HUES64 (cell line): ENCODE results near the gene FAM216B.
"Not testable (repeated sequence)": the region's sequence is repeated elsewhere in the genome, so short reads cannot be mapped to it uniquely, and the experiment has no call there.

Experiments used
- H3K27ac ChIP-seq: 2 replicates; pipeline ENCODE4 v1.7.0; 2013; ENCODE audit warnings: low read depth, low read length, inconsistent platforms
- H3K27me3 ChIP-seq: 2 replicates; pipeline ENCODE4 v1.6.1; 2013; ENCODE audit warnings: mild to moderate bottlenecking, low read length; ENCODE audit not compliant: insufficient read depth
- H3K36me3 ChIP-seq: 2 replicates; pipeline ENCODE4 v1.6.1; 2013; ENCODE audit warnings: mild to moderate bottlenecking, low read length; ENCODE audit not compliant: insufficient read depth
- H3K4me1 ChIP-seq: 2 replicates; pipeline ENCODE4 v1.6.1; 2013; ENCODE audit warnings: mild to moderate bottlenecking, low read length, moderate library complexity; ENCODE audit not compliant: insufficient read depth
- H3K4me3 ChIP-seq: 2 replicates; pipeline ENCODE4 v1.5.1; 2013; ENCODE audit warnings: mild to moderate bottlenecking, low read length, moderate library complexity
- H3K9ac ChIP-seq: 2 replicates; pipeline ENCODE4 v1.6.1; 2013; ENCODE audit warnings: mild to moderate bottlenecking, low read depth, low read length
- H3K9me3 ChIP-seq: 2 replicates; pipeline ENCODE4 v1.6.1; 2013; ENCODE audit warnings: low read depth, low read length; ENCODE audit not compliant: insufficient read depth
- WGBS: fragments of 150-250, 120-280 bp; methylation state at CpG from one replicate; pipeline ENCODE4 v1.1.7; 2013; ENCODE audit warnings: missing lambda C conversion rate; 5-methylcytosine and 5-hydroxymethylcytosine counted together

The FAM216B gene

DNA sequence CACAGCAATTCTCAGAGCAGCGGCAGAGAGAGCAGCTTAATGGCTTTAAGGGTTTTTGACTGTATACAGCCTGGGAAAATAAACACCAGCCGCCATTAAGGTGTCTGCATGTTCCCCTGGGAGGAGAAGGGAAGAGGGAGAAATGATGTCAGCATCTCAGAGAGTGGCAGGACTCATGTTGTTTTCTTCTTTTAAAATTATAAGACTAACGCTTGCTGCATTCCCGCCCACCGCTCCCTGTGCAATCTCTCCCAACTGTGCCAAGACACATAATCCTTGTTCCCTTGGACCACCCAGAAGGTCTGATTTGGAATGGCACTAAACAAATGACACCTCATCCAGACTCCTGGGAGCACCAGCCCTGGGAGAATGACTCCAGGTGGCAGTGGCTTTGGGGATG lies 27.7 kb upstream of the FAM216B start:
- H3K36me3 ChIP-seq: no peaks in the 10 kb centered on the region
- no peak overlapping the region for H3K9ac ChIP-seq
- no peak overlapping the region for H3K4me3 ChIP-seq
- H3K27ac ChIP-seq: no peak overlapping the region
- H3K27me3 ChIP-seq: no peaks in the 10 kb centered on the region
- H3K9me3 ChIP-seq: no peaks in the 10 kb centered on the region
- 84% methylated on average over 5 of the region's 5 CpGs for WGBS
- no peaks in the 10 kb centered on the region for H3K4me1 ChIP-seq

DNA sequence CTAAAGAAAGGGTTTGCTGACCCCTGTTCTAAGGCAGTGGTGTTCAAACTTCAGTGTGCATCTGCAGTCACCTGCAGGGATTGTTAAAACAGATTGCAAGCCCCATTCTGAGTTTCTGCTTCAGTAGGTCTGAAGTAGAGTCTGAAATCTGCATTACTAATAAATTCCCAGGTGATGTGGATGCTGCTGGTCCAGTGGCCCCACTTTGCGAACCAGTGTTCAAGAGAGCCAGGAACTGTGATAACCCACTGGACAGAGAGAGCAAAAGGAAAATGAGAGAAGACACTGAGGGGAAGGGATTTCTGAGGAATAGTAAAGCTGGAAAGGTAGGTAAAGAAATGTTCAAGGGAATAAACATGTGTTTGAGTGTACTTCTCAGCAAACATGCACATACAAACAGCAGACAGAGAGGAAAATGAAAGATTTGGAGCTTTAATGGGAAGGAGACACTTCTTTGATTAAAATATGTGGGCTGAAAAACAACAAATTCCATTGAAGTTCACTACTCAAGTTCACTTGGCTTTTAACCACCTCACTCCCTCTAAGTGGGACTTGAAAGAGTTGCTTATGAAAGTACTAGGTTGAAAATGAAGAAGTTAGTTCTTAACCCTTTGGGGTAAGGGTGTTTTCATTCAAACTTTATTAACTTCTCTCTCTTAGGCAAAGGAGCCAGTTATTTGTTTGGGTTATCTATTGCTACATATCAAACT lies 26.4 kb upstream of the FAM216B start:
- Histone ChIP-seq H3K9me3 (no peaks in the 10 kb centered on the region), H3K36me3 (no peaks in the 10 kb centered on the region), H3K4me3 (no peak overlapping the region), H3K9ac (no peak overlapping the region), H3K4me1 (no peaks in the 10 kb centered on the region), H3K27me3 (no peaks in the 10 kb centered on the region), H3K27ac (no peak overlapping the region)
- 98% methylated on average over 1 of the region's 1 CpG for WGBS

DNA sequence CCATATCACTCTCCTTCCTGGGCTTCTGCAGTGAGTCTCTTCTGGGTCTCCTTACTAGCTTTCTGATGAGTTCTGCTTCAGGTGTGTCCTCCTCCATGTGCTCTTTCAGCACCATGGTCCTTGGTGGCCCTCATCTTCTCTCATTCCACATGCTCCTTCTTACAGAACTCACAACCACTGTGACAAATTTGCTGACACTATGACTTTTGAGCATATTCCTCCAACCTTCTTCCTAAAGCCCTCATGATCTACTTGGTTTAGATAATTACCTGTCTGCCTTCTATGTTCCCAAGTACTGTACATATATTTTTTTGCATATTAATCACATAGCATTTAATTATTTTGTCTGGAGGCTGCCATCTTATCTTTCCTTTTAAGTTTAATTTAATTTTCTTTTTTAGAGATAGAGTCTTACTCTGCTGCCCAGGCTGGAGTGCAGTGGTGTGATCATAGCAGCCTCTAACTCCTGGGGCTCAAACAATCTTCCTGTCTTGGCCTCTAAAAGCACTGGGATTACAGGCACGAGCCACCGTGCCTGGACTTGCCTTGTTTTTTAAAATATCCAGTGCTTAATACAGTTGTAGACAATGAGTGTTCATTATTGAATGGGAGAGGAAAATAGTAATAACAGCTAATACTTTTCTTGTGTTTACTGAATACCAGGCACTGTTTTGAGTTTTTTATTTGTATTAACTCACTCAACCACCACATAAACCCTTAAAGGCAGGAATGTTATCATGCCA lies 23.5 kb upstream of the FAM216B start:
- no peaks in the 10 kb centered on the region for H3K4me1 ChIP-seq
- no peak overlapping the region for H3K4me3 ChIP-seq
- no peak overlapping the region for H3K27ac ChIP-seq
- no peaks in the 10 kb centered on the region for H3K36me3 ChIP-seq
- no peaks in the 10 kb centered on the region for H3K9me3 ChIP-seq
- 100% methylated on average over 2 of the region's 2 CpGs for WGBS
- no peak overlapping the region for H3K9ac ChIP-seq
- no peaks in the 10 kb centered on the region for H3K27me3 ChIP-seq

DNA sequence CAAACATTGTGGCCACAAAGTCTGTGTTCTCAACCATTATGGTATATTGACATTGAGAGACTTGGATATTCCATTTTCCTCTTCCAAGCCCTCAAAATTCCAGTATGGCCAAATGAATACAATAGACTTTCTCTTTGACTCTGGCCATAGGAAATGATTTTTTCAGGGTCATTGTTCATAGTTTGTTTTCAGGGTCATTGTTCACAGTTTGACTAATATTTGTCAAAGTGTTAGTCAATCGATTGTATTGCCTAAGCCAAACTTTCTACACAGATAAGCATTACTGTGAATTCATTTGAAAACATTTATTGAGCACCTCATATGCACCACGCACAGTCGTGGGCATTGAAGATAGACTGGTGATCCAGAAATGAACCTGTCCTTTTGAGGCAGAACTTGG lies 22.9 kb upstream of the FAM216B start:
- Histone ChIP-seq H3K27me3 (no peaks in the 10 kb centered on the region), H3K9ac (no peak overlapping the region), H3K4me3 (no peak overlapping the region), H3K4me1 (no peaks in the 10 kb centered on the region), H3K27ac (no peak overlapping the region), H3K9me3 (no peaks in the 10 kb centered on the region), H3K36me3 (no peaks in the 10 kb centered on the region)
- WGBS: 95% methylated on average over 3 of the region's 3 CpGs

DNA sequence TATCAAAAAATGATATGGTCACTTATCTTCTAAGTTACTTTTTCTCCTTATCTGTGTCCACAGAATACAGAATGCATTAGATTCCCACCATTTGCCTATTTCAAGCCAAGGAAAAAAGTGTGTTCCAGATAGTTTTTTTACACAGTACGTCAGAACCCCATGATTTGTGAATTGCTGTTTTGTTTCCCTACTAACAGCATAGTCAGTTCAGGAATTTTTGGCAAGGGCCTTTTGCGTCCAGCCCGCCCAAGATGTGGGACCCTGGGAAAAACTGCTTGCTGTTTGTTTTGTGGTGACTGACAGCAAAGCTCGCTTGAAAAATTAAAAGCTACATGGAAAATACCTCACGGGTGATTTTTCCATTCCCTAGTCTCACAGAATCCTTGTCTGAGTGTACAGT lies 20.4 kb upstream of the FAM216B start:
- WGBS: 98% methylated on average over 5 of the region's 5 CpGs
- H3K27ac ChIP-seq: no peak overlapping the region

DNA sequence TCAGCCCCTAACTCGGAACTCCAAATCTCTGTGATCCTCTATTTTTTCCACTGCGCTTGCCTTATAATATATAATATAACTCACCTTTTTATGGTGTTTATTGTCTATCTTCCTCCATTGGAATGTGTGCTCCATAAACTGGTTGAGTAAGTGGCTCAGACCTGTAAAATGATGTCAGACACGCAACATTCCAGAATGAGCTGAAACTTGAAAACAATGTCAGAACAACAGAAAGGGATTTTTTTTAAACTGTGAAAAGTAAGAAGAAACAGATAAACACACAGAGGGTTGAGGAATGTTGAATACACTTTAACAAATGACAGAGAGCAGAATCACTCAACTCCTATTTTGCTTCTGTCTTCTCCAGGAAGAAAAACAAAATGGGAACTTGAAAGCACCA lies 19.1 kb upstream of the FAM216B start:
- Histone ChIP-seq H3K4me3 (no peak overlapping the region), H3K9me3 (no peaks in the 10 kb centered on the region), H3K4me1 (no peaks in the 10 kb centered on the region), H3K36me3 (no peaks in the 10 kb centered on the region), H3K27ac (no peak overlapping the region), H3K27me3 (no peaks in the 10 kb centered on the region), H3K9ac (no peak overlapping the region)
- WGBS: 97% methylated on average over 3 of the region's 3 CpGs

More for the DNA sequence above, 20.4 kb upstream of the FAM216B start:
- Histone ChIP-seq H3K4me1 (no peaks in the 10 kb centered on the region), H3K9ac (no peak overlapping the region), H3K27me3 (no peaks in the 10 kb centered on the region), H3K4me3 (no peak overlapping the region), H3K36me3 (no peaks in the 10 kb centered on the region), H3K9me3 (no peaks in the 10 kb centered on the region)

DNA sequence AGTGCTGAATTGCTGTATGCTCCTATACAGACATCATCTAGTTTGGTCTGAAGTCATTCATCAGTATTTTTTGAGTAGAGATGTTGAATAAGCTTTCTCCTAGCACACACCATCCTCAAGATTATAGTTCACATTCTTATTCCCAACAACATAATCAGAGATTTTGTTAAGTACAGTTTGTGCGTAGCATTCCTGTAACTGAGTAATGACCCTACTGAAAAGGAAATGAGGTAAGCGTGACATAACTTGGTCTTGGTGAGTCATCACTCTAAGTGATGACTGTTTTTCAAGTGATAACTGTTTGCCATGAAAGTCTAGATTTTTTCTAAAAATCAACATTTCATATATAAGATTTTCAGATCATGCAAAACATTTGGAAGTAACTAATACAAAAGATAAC lies 18.5 kb upstream of the FAM216B start:
- Histone ChIP-seq H3K27me3 (no peaks in the 10 kb centered on the region), H3K4me3 (no peak overlapping the region), H3K9ac (no peak overlapping the region), H3K27ac (no peak overlapping the region), H3K9me3 (no peaks in the 10 kb centered on the region), H3K36me3 (no peaks in the 10 kb centered on the region), H3K4me1 (no peaks in the 10 kb centered on the region)
- WGBS: 95% methylated on average over 2 of the region's 2 CpGs

DNA sequence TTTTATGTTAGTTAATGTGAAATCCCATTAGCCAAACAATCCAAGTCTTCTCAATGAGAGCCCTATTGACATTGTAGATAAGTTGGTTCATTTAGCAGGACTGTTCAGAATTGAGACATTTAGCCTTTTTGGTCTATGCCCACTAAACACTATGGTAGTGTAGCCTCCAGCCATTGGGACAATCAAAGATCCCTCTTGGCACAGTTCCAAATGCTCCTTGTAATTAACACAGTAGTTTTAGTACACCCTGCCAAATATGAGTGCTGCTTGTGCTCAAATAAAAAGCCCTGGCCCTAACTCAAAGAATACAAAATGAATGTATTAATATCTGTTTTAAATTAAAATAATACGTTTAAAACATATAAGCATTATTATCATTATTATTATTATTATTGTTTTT lies 15.4 kb upstream of the FAM216B start:
- no CpG with 5 or more reads among the region's 1 CpG for WGBS
- Histone ChIP-seq H3K27me3 (no peaks in the 10 kb centered on the region), H3K4me1 (no peaks in the 10 kb centered on the region), H3K9ac (no peak overlapping the region), H3K27ac (no peak overlapping the region), H3K9me3 (no peaks in the 10 kb centered on the region), H3K4me3 (no peak overlapping the region), H3K36me3 (no peaks in the 10 kb centered on the region)

DNA sequence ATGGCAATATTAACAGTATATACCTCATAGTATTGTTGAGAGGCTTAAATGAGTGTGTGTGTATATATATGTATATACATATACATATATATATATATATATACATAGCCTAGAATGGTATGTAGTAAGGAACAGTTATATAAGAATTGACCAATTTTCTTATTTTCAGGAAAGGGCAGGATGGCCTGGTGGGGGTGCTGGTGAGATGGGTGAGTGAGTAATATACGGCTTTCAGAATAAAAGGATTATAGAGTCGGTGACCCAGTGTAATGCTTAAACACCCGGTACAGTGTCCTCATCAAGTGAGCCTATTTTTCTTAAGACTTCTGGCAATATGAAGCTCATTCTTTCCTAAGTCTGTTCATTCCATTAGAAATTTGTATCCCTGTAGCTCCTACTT lies 11.7 kb upstream of the FAM216B start:
- no peaks in the 10 kb centered on the region for H3K4me1 ChIP-seq
- WGBS: 91% methylated on average over 3 of the region's 3 CpGs
- H3K4me3 ChIP-seq: no peak overlapping the region
- no peaks in the 10 kb centered on the region for H3K36me3 ChIP-seq
- H3K27ac ChIP-seq: no peak overlapping the region
- H3K9me3 ChIP-seq: no peaks in the 10 kb centered on the region
- no peak overlapping the region for H3K9ac ChIP-seq
- no peaks in the 10 kb centered on the region for H3K27me3 ChIP-seq

DNA sequence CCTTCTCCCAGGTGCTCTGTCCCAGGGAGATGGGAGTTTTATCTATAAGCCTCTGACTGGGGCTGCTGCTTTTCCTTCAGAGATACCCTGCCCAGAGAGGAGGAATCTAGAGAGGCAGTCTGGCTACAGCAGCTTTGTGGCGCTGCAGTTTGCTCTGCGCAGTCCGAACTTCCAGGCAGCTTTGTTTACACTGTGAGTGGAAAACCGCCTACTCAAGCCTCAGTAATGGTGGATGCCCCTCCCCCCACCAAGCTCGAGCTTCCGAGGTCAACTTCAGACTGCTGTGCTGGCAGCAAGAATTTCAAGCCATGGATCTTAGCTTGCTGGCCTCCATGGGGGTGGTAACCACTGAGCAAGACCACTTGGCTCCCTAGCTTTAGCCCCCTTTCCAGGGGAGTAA lies 4.8 kb upstream of the FAM216B start:
- not testable (repeated sequence) for H3K27me3 ChIP-seq, H3K4me3 ChIP-seq
- 86% methylated on average over 6 of the region's 6 CpGs for WGBS

DNA sequence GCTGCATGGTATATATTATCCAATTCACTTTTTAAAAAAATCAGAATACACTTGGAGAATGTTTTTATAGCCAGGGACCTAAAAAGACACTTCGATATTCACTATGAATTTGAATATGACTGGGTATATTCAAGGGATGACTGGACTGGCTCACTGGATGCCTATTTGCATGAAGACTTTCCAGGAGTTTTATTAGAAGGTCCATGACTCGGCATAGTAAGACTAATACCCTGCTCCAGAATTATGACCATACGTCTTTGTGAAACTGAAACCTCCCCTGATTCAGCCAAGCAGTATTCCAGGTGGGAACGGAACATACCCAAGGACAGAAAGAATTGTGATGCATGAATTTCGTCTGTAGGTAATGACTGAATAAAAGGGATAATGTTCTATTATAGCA lies 3.9 kb upstream of the FAM216B start:
- no peak overlapping the region for H3K9ac ChIP-seq

More for the DNA sequence above, 4.8 kb upstream of the FAM216B start:
- H3K9me3 ChIP-seq, H3K9ac ChIP-seq, H3K4me1 ChIP-seq, H3K36me3 ChIP-seq, H3K27ac ChIP-seq: not testable (repeated sequence)

More for the DNA sequence above, 3.9 kb upstream of the FAM216B start:
- Histone ChIP-seq H3K9me3 (no peaks in the 10 kb centered on the region), H3K27me3 (no peaks in the 10 kb centered on the region), H3K27ac (no peak overlapping the region), H3K36me3 (no peaks in the 10 kb centered on the region), H3K4me3 (no peak overlapping the region), H3K4me1 (no peaks in the 10 kb centered on the region)
- 90% methylated on average over 5 of the region's 5 CpGs for WGBS
